ENCODE results near the gene PALS1.
A peak's percentile ranks its signal among the peaks of the same experiment; 100 is the strongest.

The PALS1 gene

DNA sequence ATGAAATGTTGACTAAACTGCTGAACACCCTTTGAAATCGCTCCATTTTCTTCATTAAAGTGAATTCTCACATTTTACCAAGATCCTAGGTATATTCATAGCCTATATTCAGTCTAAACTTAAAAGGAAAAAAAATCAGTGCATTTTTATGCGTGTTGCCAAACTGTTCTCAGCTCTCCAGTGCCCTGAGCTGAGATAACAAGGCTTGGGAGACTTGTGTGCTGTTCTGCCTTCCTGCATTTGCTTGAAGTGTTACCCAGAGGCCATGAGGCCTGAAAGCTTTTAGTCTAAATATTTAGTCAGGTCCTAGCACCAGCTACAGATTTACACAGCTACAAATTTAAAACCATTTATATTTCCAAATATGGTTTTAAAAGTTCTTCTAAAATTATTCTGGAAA is 8.6 kb upstream of the PALS1 start:
- in situ Hi-C loops (cut with HindIII; ENCODE audit: low pct_unique_long_range_greater_than_20kb, low sequenced_read_pairs), result no loop called here
- DNase-seq (ENCODE audit: low read depth in 1 of 2, low spot score in 1 of 2), result no peak
- TF ChIP-seq JUND (IDR thresholded peaks at IDR 0.05; ENCODE audit: low read depth), result no peak

DNA sequence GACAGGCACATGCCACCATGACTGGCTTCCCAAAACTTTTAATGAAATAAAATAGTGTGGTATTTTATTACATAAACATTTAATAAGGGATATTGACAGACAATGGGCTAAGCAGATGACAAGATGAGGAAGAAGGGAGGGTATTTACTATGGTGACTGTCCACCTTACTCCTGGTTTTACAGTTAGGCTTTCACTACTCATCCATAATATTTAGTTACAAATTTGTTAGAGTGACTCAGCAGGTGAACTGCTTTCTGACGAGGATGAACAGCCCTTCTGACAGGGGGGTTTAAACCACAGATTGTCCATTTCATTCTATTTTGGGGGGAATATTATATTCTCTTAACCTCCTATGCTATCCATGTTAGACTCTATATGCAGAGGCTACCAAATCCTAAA is 3.6 kb upstream of the PALS1 start:
- DNase-seq (ENCODE audit: low read depth in 1 of 2, low spot score in 1 of 2), result no peak
- in situ Hi-C loops (cut with HindIII; ENCODE audit: low pct_unique_long_range_greater_than_20kb, low sequenced_read_pairs), result no loop called here
- no peak for TF ChIP-seq JUND (IDR thresholded peaks at IDR 0.05; ENCODE audit: low read depth)

DNA sequence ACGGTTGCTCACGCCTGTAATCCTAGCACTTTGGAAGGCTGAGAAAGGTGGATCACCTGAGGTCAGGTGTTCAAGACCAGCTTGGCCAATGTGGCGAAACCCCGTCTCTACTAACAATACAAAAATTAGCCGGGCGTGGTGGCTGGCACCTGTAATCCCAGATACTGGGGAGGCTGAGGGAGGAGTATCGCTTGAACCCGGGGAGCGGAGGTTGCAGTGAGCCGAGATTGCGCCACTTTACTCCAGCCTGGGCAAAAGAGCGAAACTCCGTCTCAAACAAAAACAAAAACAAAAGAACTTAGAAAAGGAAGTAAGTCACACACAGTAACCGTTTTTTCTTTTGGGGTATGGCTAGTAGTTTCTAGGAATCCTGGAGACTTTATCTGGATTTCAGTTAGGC is 1.7 kb upstream of the PALS1 start:
- no peak for TF ChIP-seq JUND (IDR thresholded peaks at IDR 0.05; ENCODE audit: low read depth)
- in situ Hi-C loops (cut with HindIII; ENCODE audit: low pct_unique_long_range_greater_than_20kb, low sequenced_read_pairs), result no loop called here

DNA sequence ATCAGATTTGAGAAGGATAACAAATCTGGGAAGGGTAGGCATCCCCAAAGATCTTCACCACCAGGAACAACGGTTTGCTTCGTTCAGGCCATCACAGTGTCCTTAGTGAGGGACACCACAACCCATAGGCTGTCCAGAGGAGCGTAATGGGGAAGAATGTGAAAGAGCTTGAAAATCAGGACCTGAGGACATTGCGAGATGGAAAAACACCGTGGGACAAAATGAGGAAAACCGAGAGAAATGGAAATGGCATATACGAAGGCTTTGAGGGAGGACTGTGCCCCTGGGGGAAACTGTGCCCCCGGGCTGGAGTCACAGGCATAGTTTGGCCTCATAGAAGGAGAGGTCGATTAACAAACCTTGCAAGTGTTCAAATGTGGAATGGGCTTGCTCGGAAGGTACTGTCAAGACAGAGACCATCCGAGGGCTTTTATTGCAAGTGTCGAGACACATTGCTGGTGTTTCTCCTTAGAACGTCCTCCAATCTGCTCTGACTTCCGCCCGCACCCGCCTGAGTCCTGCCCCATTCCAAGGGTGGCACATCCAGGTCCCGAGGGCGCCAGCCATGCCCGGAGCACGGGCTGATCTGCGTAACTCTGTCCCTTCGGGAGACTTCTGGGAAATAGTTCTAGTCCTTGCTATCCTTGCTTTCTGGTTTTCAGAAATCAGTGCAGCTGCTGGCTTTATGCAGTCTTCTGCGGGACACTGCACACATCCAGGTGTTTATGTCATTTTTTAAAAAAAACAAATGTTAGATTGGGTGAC is 885 bp upstream of the PALS1 start:
- in situ Hi-C loops (cut with HindIII; ENCODE audit: low pct_unique_long_range_greater_than_20kb, low sequenced_read_pairs), result no loop called here
- TF ChIP-seq JUND (IDR thresholded peaks at IDR 0.05; ENCODE audit: low read depth), result no peak
- DNase-seq (ENCODE audit: low read depth in 1 of 2, low spot score in 1 of 2), result peak in 1 of 2 experiments; percentile 77

More for the DNA sequence above, 1.7 kb upstream of the PALS1 start:
- DNase-seq (ENCODE audit: low read depth in 1 of 2, low spot score in 1 of 2), result no peak

DNA sequence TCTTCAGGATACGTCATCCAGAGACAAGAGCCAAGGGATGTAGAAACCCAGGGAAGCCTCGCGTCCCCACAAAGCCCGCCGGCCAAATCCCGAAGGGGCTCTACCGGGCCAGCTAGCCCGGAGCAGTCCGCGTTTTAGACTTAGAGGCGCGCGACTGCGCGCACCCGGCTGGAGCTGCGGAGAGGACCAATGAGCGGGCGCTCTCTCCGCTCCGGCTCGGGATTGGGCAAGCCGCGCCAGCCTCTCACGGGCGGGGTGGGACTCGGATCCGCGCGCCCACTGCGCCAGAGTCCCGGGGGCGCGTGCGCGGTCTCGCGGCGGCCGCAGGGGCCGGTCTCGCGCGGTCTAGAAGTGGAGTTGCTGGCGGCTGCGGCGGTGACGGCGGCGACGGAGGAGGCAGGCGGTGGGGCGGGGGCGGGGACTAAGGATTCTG is 241 bp upstream of the PALS1 start:
- in situ Hi-C loops (cut with HindIII; ENCODE audit: low pct_unique_long_range_greater_than_20kb, low sequenced_read_pairs), result no loop called here
- peak; percentile 94 to 99 for DNase-seq (ENCODE audit: low read depth in 1 of 2, low spot score in 1 of 2)
- no peak for TF ChIP-seq JUND (IDR thresholded peaks at IDR 0.05; ENCODE audit: low read depth)

DNA sequence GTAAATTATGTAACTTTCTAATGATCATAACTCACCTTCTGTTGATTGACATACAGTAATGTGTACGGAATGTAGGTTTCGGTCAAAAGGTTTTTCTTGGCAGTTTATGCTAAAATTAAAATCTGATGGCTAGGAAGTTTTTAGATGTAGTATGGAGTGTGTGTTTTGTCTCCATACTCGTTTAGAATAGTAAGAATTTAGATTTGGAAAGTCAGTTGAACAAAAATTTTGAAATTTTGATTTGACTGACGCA is 859 bp downstream of the PALS1 start:
- in situ Hi-C loops (cut with HindIII; ENCODE audit: low pct_unique_long_range_greater_than_20kb, low sequenced_read_pairs), result no loop called here
- TF ChIP-seq JUND (IDR thresholded peaks at IDR 0.05; ENCODE audit: low read depth), result no peak
- no peak for DNase-seq (ENCODE audit: low read depth in 1 of 2, low spot score in 1 of 2)

DNA sequence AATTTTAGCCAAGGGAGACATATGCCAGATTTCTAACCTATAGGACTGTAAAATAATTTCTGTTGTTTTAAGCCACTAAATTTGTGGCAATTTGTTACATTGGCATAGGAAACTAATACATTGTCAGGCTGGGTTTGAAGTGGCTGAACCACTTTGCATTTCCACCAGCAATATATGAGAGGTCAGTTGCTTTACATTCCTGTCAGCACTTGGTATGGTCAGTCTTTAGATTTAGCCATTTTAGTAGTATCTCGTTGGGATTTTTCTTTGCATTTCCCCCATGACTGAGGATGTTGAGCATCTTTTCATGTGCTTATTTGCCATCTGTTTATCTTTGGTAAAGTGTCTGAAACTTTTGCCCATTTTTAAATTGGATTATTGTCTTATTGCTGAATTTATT is 3.9 kb downstream of the PALS1 start:
- no peak for DNase-seq (ENCODE audit: low read depth in 1 of 2, low spot score in 1 of 2)
- TF ChIP-seq JUND (IDR thresholded peaks at IDR 0.05; ENCODE audit: low read depth), result no peak
- in situ Hi-C loops (cut with HindIII; ENCODE audit: low pct_unique_long_range_greater_than_20kb, low sequenced_read_pairs), result no loop called here

DNA sequence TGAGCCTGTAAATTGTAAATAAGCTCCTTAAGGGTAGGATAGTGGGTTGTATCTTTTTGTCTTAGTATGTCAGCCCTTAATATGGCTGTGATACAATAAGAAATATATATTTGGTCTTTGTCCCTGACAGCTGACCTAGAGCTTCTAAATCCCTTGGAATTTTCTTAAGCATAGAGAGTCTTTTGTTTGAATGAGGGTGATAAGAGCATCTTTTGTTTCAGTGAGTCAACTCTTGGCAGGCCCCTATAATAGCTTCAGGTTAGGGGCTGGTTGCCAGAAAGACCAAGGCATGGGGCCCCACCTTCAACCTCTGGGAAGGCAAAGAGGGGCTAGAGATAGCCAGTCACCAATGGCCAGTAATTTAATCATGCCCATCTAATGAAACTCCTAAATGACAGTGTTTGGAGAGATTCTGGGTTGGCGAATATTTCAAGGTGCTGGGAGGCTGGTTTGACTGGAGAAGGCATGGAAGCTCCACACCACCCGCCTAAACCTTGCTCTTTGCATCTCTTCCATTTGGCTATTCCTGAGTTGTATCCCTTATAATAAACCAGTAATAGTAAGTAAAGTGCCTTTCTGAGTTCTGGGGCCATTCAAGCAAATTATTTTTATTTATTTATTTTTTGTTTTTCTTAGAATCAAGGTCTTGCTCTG is 10.5 kb downstream of the PALS1 start:
- no peak for DNase-seq (ENCODE audit: low read depth in 1 of 2, low spot score in 1 of 2)
- in situ Hi-C loops (cut with HindIII; ENCODE audit: low pct_unique_long_range_greater_than_20kb, low sequenced_read_pairs), result no loop called here
- no peak for TF ChIP-seq JUND (IDR thresholded peaks at IDR 0.05; ENCODE audit: low read depth)

DNA sequence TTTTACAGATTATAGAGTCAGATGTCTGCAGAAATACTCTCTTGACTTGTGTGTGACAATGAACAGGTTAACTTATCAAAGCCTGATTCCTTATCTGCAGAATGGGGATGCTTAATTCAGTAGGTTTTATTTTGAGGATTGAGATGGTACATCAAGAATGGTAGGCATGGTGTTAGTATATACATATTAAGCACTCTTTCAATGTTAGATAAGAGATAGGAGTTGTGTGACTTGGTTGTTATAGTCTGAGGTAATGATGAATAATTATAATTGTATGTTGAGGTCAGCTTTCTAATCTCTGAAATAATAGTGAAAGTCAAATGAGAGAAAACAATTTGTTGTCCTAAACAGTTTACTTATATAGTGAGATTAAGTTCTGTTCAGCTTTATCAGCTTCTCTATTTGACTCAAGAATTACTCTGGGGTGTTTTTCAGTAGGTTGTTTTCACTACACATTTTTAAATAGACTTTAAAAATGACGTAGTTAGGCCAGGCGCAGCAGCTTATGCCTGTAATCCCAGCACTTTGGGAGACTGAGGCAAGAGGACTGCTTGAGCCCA is 11.9 kb downstream of the PALS1 start:
- in situ Hi-C loops (cut with HindIII; ENCODE audit: low pct_unique_long_range_greater_than_20kb, low sequenced_read_pairs), result no loop called here
- TF ChIP-seq JUND (IDR thresholded peaks at IDR 0.05; ENCODE audit: low read depth), result no peak
- no peak for DNase-seq (ENCODE audit: low read depth in 1 of 2, low spot score in 1 of 2)

DNA sequence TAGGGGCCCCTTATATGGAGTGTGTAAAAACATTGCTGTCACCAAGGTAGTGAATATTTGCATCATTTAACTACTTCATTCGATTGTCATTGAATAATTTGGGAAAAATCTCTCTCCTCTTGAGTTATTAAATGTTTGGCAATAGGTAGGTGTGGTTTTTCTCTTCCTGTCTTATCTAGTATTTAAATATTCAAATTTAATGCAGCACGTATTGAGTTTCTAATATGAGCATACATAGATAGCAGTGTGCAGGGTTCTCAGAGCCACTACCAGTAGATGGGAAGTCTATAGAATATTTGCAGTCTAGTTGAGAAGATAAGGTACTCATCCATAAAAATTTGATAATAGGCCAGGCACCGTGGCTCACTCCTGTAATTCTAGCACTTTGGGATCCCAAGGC is 16.7 kb downstream of the PALS1 start:
- no peak for DNase-seq (ENCODE audit: low read depth in 1 of 2, low spot score in 1 of 2)
- TF ChIP-seq JUND (IDR thresholded peaks at IDR 0.05; ENCODE audit: low read depth), result no peak
- in situ Hi-C loops (cut with HindIII; ENCODE audit: low pct_unique_long_range_greater_than_20kb, low sequenced_read_pairs), result no loop called here

DNA sequence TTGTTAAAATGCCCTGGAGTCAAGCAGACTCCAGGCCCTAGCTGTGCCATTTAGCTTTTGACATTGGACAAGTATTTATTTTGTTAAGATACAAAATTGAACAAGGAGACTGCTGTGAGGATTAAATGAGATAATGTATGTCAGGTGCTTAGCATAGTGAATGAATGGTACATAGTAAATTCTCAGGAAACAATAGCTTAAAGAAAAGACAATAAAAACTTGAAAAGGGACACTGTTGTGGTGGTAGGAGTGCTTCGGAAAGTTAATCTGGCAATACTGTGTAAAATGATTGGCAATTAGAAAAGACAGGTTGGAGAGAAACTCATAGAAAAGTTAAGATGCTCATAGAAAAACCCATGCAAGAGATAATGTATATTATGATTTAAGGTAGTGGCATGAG is 19.7 kb downstream of the PALS1 start:
- in situ Hi-C loops (cut with HindIII; ENCODE audit: low pct_unique_long_range_greater_than_20kb, low sequenced_read_pairs), result no loop called here
- no peak for TF ChIP-seq JUND (IDR thresholded peaks at IDR 0.05; ENCODE audit: low read depth)

DNA sequence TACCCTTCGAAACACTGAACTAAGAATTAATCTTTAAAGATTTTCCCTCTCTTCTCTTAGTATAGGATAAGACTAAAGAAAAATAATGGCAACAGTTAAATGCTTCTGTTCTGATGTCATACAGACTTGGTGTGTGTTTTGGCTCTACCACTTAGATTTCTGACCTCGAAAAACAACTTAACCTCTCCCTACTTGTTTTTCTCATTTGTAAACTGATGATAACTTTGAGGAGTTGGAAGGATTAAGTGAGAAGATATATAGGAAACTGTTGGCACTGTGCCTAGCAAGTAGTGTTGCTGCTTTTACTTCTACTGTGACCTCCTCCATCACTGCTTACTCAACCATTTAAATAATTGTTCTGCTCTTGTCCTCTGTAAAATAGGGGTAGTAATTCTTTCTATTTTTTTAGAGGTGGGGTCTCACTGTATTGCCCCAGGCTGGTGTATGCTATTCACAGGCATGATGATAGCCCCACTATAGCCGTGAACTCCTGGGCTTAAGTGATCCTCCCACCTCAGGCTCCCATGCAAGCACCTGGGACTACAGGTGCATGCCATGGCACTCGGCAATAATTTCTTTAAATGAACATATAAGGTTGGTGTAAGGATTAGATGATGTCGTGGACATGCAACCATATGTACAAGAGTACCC is 22.4 kb downstream of the PALS1 start:
- peak; percentile 36 to 69 for DNase-seq (ENCODE audit: low read depth in 1 of 2, low spot score in 1 of 2)
- TF ChIP-seq JUND (IDR thresholded peaks at IDR 0.05; ENCODE audit: low read depth), result peak; percentile 87
- in situ Hi-C loops (cut with HindIII; ENCODE audit: low pct_unique_long_range_greater_than_20kb, low sequenced_read_pairs), result no loop called here

More for the DNA sequence above, 19.7 kb downstream of the PALS1 start:
- DNase-seq (ENCODE audit: low read depth in 1 of 2, low spot score in 1 of 2), result no peak

DNA sequence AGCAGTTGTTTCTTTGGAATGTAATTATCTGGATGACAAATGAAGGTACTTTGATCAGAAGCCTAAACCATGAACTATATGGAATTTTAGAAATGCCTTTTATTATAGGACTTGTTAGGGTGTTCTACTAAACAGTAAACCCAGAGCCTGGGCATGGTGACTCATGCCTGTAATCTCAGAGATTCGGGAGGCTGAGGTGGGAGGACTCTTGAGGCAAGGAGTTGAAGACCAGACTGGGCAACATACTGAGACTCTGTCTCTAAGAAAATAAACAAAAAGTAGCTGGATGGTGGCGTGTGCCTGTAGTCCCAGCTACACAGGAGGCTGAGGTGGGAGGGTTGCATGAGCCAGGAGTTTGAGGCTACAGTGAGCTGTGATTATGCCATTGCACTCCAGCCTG is 23.9 kb downstream of the PALS1 start:
- no peak for DNase-seq (ENCODE audit: low read depth in 1 of 2, low spot score in 1 of 2)
- TF ChIP-seq JUND (IDR thresholded peaks at IDR 0.05; ENCODE audit: low read depth), result no peak
- in situ Hi-C loops (cut with HindIII; ENCODE audit: low pct_unique_long_range_greater_than_20kb, low sequenced_read_pairs), result no loop called here
